ENCODE data around the gene FGD4. TPM values are rescaled to one million over a fixed set of nuclear protein-coding genes. Genes with fewer than 3 reads are reported as not detected.

Gene FGD4
- total RNA-seq, 1 experiment from 2014 or later: 37.4 TPM

- H3K9me3 Mint-ChIP-seq (ENCODE audit: low read depth, unreplicated experiment): peaks cover 2% of the 10 kb centered on the region
- no peak for TF ChIP-seq CTCF (IDR thresholded peaks at IDR 0.05; ENCODE audit: unreplicated experiment)
- DNase-seq: no peak
- H3K4me1 Mint-ChIP-seq (ENCODE audit: low read depth, unreplicated experiment): peaks cover 21% of the 10 kb centered on the region
- H3K36me3 Mint-ChIP-seq (ENCODE audit: insufficient read depth, unreplicated experiment): peaks cover 6% of the 10 kb centered on the region
- intact Hi-C loops (cut with micrococcal nuclease; ENCODE audit: unreplicated experiment): loop anchor here (5.0 kb wide), 1 partner anchor 53 kb away; no protein-coding TSS in a partner anchor
- CTCF ChIA-PET: interaction anchor here (0.6 to 1.2 kb wide), 2 partner anchors 9 to 52 kb away, joined by 3 to 8 read pairs; no protein-coding TSS in a partner anchor
- BruUV-seq (replicated peaks): no TSS peak
- H3K4me3 Mint-ChIP-seq (ENCODE audit: low read depth, unreplicated experiment): peak overlapping the region; percentile 44
- no peaks in the 10 kb centered on the region for H3K27me3 Mint-ChIP-seq (ENCODE audit: unreplicated experiment)
- peak overlapping the region; percentile 89 for H3K27ac Mint-ChIP-seq (ENCODE audit: unreplicated experiment)
Observed at GRCh38 chr12:32478858-32479725, 79.7 kb downstream of the FGD4 start.

- Mint-ChIP-seq H3K27ac (ENCODE audit: unreplicated experiment) (no peak overlapping the region), H3K9me3 (ENCODE audit: low read depth, unreplicated experiment) (peaks cover 2% of the 10 kb centered on the region), H3K27me3 (ENCODE audit: unreplicated experiment) (no peaks in the 10 kb centered on the region), H3K36me3 (ENCODE audit: insufficient read depth, unreplicated experiment) (peaks cover 7% of the 10 kb centered on the region), H3K4me3 (ENCODE audit: low read depth, unreplicated experiment) (no peak overlapping the region), H3K4me1 (ENCODE audit: low read depth, unreplicated experiment) (peaks cover 33% of the 10 kb centered on the region)
- intact Hi-C loops (cut with micrococcal nuclease; ENCODE audit: unreplicated experiment): no loop called here
- BruUV-seq (replicated peaks): no TSS peak
- no peak for DNase-seq
- CTCF ChIA-PET: no interaction called here
- TF ChIP-seq CTCF (IDR thresholded peaks at IDR 0.05; ENCODE audit: unreplicated experiment): no peak
Observed at GRCh38 chr12:32482226-32482625, 82.9 kb downstream of the FGD4 start.

- BruUV-seq (replicated peaks): no TSS peak
- no peaks in the 10 kb centered on the region for H3K27me3 Mint-ChIP-seq (ENCODE audit: unreplicated experiment)
- H3K36me3 Mint-ChIP-seq (ENCODE audit: insufficient read depth, unreplicated experiment): peaks cover 7% of the 10 kb centered on the region
- no peak overlapping the region for H3K4me3 Mint-ChIP-seq (ENCODE audit: low read depth, unreplicated experiment)
- peaks cover 2% of the 10 kb centered on the region for H3K9me3 Mint-ChIP-seq (ENCODE audit: low read depth, unreplicated experiment)
- intact Hi-C loops (cut with micrococcal nuclease; ENCODE audit: unreplicated experiment): no loop called here
- no peak for DNase-seq
- CTCF ChIA-PET: no interaction called here
- H3K4me1 Mint-ChIP-seq (ENCODE audit: low read depth, unreplicated experiment): peaks cover 20% of the 10 kb centered on the region
- TF ChIP-seq CTCF (IDR thresholded peaks at IDR 0.05; ENCODE audit: unreplicated experiment): no peak
- H3K27ac Mint-ChIP-seq (ENCODE audit: unreplicated experiment): no peak overlapping the region
Observed at GRCh38 chr12:32483499-32483898, 84.1 kb downstream of the FGD4 start.

- no peak for DNase-seq
- H3K4me3 Mint-ChIP-seq (ENCODE audit: low read depth, unreplicated experiment): no peak overlapping the region
- TF ChIP-seq CTCF (IDR thresholded peaks at IDR 0.05; ENCODE audit: unreplicated experiment): no peak
- no TSS peak for BruUV-seq (replicated peaks)
- intact Hi-C loops (cut with micrococcal nuclease; ENCODE audit: unreplicated experiment): no loop called here
- no peaks in the 10 kb centered on the region for H3K27me3 Mint-ChIP-seq (ENCODE audit: unreplicated experiment)
- no peak overlapping the region for H3K27ac Mint-ChIP-seq (ENCODE audit: unreplicated experiment)
- peaks cover 10% of the 10 kb centered on the region for H3K36me3 Mint-ChIP-seq (ENCODE audit: insufficient read depth, unreplicated experiment)
- CTCF ChIA-PET: no interaction called here
- no peaks in the 10 kb centered on the region for H3K9me3 Mint-ChIP-seq (ENCODE audit: low read depth, unreplicated experiment)
- H3K4me1 Mint-ChIP-seq (ENCODE audit: low read depth, unreplicated experiment): peaks cover 20% of the 10 kb centered on the region
Observed at GRCh38 chr12:32483993-32484392, 84.6 kb downstream of the FGD4 start.
